GF-D8 (cell line): ENCODE results near the gene SERPIND1.
"Not testable (repeated sequence)": the region's sequence is repeated elsewhere in the genome, so short reads cannot be mapped to it uniquely, and the experiment has no call there.

ENCODE experiments used
- DNase-seq: peaks from one replicate; lab custom pipeline; 2025; lab: John Stamatoyannopoulos, UW

The SERPIND1 gene

GRCh38 chr22:20746431-20747189 lies 27.3 kb upstream of the SERPIND1 start:
- DNase-seq, result no peak

GRCh38 chr22:20747223-20747622 lies 26.7 kb upstream of the SERPIND1 start:
- DNase-seq, result no peak

- no peak for DNase-seq
Measured at GRCh38 chr22:20748082-20748481, 25.8 kb upstream of the SERPIND1 start.

- DNase-seq, result no peak
Measured at GRCh38 chr22:20748731-20749428, 25.0 kb upstream of the SERPIND1 start.

GRCh38 chr22:20749453-20749852 lies 24.5 kb upstream of the SERPIND1 start:
- no peak for DNase-seq

- DNase-seq, result no peak
Measured at GRCh38 chr22:20750461-20751184, 23.3 kb upstream of the SERPIND1 start.

- DNase-seq, result no peak
Measured at GRCh38 chr22:20751185-20751851, 22.6 kb upstream of the SERPIND1 start.

GRCh38 chr22:20752104-20752741 lies 21.7 kb upstream of the SERPIND1 start:
- DNase-seq, result no peak

- no peak for DNase-seq
Measured at GRCh38 chr22:20752873-20753272, 21.0 kb upstream of the SERPIND1 start.

- DNase-seq, result no peak
Measured at GRCh38 chr22:20756846-20757245, 17.1 kb upstream of the SERPIND1 start.

- no peak for DNase-seq
Measured at GRCh38 chr22:20758688-20759087, 15.2 kb upstream of the SERPIND1 start.

GRCh38 chr22:20760084-20760483 lies 13.8 kb upstream of the SERPIND1 start:
- DNase-seq, result no peak

- DNase-seq, result no peak
Measured at GRCh38 chr22:20761536-20761935, 12.4 kb upstream of the SERPIND1 start.

GRCh38 chr22:20762233-20762796 lies 11.6 kb upstream of the SERPIND1 start:
- DNase-seq, result no peak

- no peak for DNase-seq
Measured at GRCh38 chr22:20763630-20764470, 10.1 kb upstream of the SERPIND1 start.

GRCh38 chr22:20764471-20764720 lies 9.5 kb upstream of the SERPIND1 start:
- no peak for DNase-seq

- no peak for DNase-seq
Measured at GRCh38 chr22:20764729-20765128, 9.2 kb upstream of the SERPIND1 start.

- DNase-seq, result no peak
Measured at GRCh38 chr22:20765938-20766337, 8.0 kb upstream of the SERPIND1 start.

GRCh38 chr22:20766530-20766929 lies 7.4 kb upstream of the SERPIND1 start:
- no peak for DNase-seq

- not testable (repeated sequence) for DNase-seq
Measured at GRCh38 chr22:20769496-20769826, 4.5 kb upstream of the SERPIND1 start.
